NCI-H1436 treated with DMSO at 0.1 percent for 48 hours (cell line): ENCODE results near the gene SLC6A18.
"Not testable (repeated sequence)": the region's sequence is repeated elsewhere in the genome, so short reads cannot be mapped to it uniquely, and the experiment has no call there.

ENCODE experiments used
- DNase-seq: peaks from one replicate; lab custom pipeline; 2025; lab: John Stamatoyannopoulos, UW

The SLC6A18 gene

DNA sequence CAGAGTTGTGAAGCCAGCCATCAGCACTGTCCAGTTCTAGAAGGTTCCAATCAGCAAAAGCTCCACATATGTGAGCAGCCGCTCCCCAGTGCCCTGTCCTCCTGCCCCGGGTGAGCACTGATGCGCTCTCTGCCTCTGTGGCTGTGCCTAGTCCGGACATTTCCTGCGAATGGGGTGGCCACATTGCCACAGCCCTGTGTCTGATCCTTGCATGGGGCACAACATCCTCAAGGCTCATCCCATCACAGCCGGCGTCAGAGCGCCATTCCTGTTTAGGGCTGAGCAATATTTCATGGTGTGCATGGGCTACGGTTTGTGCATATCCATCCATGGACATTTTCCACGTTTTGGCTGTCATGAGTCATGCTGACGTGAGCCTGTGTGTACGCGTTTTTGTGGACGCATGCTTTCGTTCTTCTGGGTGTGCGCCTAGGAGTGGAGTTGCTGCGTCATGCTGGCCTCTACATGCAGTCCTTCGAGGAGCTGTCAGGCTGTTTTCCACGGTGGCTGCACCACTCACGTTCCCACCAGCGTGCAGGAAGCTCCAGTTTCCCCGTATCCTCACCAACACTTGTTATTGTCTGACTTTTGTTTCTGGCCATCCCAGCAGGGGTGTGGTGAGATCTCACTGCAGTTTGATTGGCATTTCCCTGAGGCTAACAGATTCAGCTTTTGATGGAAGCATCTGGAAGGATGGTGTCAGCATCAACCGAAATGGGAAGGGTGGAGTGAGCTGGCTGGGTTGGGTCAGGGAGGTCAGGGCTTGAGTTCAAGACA lies 9.7 kb upstream of the SLC6A18 start:
- DNase-seq, result no peak

DNA sequence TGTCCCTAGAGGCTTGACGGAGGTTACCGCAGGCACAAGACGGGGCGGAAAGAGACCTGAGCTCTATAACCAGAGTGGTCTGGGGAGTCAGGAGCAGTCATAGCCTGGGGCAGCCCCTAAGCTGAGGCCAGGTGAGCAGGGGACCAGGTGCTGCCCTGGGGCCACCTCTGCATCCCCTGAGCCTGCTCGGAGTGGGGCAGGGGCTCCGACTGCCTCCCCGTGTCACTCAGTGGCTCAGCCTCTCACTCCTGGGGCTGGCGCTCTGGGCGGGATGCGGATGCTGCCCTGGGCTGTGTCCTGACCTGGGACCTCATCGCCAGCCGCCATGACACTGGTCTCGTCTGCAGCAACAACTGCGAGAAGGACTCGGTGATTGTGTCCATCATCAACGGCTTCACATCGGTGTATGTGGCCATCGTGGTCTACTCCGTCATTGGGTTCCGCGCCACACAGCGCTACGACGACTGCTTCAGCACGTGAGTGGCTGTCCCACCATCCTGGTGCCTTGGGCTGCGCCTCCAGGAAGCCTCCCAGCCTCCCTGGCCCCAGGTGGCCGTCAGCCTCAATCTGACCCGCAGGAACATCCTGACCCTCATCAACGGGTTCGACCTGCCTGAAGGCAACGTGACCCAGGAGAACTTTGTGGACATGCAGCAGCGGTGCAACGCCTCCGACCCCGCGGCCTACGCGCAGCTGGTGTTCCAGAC lies 8.8 kb upstream of the SLC6A18 start:
- no peak for DNase-seq

DNA sequence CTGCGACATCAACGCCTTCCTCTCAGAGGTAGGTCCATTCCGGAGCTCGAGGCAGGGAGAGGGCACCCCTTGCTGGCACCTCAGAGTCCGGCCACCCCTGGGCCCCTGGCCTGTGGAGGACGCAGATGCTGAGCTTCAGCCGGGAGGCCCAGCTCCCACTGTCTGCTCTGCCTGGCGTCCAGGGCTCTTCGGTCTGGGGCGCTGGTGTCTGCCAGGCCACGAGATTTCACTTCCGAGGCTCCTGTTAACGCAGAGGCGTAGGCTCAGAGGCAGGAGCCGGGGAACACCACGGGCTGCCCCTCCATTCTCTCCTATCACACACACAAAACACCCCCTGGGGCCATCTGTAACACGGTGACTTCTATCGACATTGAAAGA lies 8.3 kb upstream of the SLC6A18 start:
- no peak for DNase-seq

DNA sequence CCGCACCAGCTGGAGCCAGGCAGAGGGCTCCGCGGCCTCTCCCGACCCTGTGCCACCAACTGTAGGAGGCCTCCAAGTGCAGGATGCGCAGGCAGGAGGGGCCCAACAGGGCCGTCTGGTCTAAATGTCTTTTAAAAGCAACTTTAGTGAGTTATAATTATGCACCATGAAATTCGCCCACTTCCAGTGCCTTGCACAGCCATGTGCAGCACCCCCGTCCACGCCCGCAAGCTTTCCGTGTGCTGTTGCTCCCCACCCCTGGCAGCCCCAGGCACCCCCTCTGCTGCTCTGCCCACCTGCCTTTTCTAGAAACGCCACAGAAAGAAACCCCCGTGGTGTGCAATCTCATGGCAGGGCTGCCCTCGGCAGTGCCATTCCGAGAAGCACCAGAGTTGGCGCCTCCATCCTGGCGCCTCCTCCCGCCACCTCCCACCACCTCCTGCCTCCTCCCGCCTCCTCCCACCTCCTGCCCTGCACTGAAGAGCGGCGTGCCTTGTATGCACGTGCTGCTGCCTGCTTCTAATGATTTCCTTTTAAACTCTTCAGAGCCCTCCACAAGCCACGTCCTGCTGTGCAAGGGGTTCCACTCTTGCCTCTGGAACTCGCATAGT lies 7.5 kb upstream of the SLC6A18 start:
- DNase-seq, result no peak

DNA sequence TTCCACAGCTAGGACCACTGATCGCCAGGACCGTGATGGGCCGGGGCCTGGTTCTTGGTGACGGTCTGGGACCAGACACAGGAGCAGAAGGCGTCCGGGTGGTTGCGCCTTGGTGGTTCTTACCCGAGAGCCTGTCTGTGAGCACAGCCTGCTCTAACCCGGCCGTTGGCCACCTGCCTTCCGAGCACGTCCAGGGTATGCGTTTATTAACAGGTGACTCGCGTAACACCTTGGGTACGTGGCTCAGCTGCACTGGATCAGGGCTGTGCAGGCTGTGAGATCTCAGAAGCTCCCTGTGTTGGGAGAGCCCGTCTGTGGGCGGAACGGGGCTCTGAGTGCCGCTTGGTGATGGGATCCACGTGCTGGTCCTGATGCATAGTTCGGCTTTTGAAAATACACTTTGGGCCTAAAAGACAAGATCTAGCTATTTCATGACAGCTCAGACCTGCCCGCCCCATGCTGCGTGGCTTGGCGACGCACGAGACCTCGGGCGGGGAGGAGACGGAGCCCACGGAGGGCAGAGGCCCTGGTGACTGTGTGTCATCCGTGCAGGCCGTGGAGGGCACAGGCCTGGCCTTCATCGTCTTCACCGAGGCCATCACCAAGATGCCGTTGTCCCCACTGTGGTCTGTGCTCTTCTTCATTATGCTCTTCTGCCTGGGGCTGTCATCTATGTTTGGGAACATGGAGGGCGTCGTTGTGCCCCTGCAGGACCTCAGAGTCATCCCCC lies 6.7 kb upstream of the SLC6A18 start:
- DNase-seq, result no peak

DNA sequence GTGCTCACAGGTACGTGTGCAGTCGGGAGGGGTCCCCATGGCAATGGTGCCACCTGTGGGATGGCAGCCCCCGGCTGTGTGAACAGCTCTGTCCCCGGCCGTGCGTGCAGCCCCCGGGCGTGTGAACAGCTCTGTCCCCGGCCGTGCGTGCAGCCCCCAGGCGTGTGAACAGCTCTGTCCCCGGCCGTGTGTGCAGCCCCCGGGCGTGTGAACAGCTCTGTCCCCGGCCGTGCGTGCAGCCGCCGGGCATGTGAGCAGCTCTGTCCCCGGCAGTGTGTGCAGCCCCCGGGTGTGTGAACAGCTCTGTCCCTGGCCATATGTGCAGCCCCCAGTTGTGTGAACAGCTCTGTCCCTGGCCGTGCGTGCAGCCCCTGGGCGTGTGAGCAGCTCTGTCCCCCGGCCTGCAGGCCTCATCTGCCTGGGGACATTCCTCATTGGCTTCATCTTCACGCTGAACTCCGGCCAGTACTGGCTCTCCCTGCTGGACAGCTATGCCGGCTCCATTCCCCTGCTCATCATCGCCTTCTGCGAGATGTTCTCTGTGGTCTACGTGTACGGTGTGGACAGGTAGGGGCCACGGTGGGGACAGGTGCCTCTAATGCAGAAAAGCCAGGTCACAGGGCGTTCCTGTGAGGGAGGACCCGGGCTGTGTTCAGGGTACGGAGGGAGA lies 5.9 kb upstream of the SLC6A18 start:
- DNase-seq, result no peak

DNA sequence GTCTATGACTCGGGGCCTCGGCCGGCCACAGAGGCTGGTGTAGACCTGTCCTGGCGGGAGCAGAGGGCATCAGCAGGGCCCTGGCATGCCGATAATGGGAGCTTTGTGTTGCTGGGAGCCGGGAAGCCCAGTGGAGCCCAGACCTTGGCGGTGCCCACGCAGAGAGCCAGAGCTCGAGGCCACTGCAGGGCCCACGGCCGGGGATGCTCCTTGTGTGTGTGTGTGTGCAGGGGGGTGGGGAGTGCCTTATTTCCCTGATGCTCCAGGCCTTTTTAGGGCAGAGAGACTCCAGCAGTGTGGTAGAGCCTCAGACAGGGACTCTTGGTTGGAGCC lies 5.4 kb upstream of the SLC6A18 start:
- DNase-seq, result no peak

DNA sequence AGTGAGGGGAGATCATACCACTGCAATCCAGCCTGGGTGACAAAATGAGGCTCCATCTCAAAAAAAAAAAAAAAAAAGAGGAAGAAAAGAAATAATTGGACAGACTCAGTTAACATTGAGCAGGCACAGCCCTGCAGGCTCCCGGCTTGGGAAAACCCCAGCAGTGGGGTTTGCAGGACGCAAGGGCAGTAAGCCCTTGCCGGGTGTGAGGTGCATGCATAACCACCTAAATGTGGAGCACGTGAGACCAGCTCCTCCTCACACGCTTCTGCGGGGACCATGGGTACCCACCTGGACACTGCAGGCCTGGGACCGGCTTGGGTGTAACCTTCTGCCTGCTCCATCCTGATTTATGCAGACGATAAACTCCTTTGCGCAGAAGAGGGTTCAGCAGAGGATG lies 4.8 kb upstream of the SLC6A18 start:
- DNase-seq, result no peak

DNA sequence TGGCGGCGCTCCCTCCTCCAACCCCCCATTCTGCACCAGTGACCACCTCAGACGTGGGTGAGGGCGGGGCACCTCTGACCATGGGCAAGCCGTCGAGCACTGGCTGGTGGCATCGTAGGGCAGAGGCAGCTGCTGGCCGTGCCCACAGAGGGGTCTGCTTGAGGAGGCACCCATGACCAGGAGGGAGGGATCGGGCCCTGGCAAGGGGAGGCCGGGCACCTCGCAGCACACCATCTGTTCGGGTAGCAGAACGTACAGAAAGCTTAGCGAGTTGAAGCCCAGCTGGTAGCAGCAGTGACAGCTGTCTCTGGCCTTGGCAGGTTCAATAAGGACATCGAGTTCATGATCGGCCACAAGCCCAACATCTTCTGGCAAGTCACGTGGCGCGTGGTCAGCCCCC lies 4.3 kb upstream of the SLC6A18 start:
- no peak for DNase-seq

DNA sequence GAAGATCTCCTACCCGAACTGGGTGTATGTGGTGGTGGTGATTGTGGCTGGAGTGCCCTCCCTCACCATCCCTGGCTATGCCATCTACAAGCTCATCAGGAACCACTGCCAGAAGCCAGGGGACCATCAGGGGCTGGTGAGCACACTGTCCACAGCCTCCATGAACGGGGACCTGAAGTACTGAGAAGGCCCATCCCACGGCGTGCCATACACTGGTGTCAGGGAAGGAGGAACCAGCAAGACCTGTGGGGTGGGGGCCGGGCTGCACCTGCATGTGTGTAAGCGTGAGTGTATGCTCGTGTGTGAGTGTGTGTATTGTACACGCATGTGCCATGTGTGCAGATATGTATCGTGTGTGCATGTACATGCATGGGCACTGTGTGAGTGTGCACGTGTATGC lies 3.5 kb upstream of the SLC6A18 start:
- DNase-seq, result no peak

DNA sequence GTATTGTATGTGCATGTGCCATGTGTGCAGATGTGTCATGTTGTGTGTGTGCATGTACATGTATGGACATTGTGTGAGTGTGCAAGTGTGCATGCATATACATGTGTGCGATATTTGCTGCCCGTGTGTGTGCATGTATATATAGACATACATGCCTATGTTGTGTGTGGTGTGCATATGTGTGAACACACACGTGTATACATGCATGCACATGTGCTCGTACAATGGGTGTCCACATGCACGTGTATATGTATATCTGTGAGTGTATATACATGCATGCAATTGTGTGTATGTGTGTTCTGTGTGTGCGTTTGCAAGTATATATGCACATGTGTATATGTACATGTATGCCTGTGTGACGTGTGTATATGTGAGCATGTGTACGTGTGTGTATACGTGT lies 3.0 kb upstream of the SLC6A18 start:
- no peak for DNase-seq

DNA sequence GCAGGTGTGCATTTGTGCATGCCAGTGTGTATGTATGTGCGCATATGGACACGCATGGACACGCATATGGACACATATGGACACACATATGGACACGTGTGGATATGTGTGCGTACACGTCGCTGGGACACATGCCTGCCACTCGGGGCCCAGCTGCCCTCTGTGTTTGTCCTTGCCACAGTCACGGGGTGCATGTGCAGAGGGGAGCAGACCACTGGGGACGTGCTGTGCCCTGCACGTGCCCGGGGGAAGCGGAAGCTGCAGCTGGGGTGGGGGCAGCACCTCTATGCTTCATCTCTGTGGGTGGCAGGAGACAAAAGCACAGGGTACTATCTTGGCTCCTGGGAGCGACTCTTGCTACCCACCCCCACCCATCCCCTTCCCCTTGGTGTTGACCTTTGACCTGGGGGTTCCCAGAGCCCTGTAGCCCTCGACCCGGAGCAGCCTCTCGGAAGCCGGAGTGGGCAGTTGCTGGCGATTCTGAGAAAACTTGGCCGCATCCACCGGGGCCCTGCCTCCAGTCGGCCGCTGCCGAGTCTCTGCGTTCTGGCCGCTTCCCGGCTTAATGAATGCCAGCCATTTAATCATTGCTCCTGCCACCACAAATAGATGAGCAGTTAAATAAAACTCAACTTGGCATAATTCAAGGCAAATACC lies 2.4 kb upstream of the SLC6A18 start:
- DNase-seq, result no peak

DNA sequence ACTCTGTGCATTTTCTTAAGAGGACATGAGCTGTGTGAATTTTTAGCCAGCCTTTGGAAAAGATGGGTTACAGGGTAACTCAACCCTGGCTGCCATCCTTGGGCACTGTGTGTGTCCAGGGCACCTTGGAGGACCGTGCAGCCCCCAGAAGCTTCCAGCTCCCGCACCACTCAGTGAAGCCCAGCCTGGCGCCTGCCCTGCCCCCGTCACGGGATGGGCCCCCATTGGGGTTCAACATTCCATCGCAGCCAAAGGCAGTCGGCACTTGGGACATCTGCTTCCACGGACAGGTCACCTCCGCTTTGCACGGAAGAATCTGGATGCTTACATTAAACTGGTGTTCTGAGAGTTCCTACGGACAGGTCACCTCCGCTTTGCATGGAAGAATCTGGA lies 1.9 kb upstream of the SLC6A18 start:
- no peak for DNase-seq

DNA sequence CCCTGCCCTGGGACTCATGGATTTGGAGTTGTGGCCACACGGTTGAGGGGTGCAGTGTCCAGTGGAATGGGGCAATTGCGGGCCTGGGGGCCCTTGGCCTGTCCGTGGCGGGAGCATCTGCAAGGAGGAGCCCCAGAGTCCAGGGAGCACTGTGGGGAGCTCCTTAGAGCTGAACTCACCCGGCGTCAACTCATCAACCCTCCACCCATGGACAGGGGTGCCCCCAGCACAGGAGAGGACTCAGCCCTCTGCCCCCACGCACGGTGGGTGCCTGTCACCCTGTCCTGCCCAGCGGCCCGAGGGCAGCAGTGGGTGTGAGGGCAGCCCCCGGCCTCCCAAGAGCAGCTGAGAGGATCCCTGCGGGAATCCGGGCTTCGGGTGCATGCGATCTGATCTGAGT lies 550 bp upstream of the SLC6A18 start:
- no peak for DNase-seq

DNA sequence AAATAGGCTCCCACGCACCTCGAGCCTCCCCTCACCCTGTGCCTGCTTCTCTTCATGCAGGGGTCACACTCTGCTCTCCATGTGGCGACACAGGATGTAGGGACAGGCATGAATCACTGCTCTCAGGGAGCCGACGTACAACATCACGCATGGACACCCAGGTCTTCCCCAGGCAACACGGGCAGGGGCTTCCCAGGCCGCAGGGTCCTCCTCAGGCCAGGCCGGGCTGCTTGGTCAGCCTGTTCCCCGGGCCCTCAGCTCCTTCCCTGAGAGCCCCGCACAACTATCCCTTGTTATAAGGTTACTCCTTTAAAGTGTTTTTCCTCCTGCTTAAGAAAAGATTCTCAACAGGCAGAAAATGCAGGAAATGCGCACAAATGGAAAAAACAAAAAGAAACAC lies 1.1 kb downstream of the SLC6A18 start:
- DNase-seq, result no peak

DNA sequence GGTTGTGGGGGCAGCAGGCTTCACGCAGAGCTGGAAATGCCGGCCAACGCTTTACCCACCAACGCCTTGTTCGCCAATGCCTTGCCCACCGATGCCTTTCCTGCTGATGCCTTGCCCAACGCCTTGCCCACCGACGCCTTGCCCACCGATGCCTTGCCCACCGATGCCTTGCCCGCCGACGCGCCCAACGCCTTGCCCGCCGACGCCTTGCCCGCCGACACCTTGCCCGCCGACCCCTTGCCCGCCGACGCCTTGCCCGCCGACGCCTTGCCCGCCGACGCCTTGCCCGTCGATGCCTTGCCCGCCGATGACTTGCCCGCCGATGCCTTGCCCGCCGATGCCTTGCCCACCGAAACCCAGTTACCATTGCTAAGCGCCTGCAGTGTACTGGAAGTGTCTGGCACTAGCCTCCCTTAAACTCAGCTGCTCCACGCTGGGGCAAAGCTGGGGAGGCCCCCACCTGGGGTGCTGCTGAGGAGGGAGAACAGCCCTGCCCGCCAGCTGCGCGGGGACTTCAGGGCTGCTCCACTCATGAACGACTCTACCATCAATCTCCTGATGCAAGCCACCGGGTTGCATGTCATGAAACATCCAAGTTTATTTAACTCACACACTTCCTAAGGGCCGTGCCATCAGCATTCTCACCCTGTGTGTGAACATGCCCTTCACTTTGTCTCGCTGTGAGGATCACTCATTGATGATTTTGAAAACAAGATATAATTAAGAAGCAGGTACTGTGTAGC lies 1.8 kb downstream of the SLC6A18 start:
- no peak for DNase-seq

DNA sequence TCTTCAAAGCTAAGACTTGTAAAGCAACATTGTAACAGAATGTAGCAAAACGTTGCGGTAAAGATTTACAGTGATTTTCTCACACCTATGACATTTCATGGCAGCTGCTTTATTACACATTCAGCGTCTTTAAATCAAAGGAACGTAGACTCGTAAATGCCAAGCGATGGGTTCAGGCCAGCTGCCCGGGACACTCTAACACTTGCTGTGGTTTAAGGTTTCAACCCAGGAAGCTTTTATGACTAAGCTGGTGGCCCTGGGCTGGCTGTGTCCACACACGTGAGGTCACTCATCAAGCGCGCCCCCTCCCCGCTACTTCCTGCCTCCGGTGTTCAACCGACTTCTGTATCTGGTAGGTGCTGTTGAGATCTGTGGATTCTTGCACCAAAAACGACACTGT lies 2.5 kb downstream of the SLC6A18 start:
- DNase-seq, result no peak

DNA sequence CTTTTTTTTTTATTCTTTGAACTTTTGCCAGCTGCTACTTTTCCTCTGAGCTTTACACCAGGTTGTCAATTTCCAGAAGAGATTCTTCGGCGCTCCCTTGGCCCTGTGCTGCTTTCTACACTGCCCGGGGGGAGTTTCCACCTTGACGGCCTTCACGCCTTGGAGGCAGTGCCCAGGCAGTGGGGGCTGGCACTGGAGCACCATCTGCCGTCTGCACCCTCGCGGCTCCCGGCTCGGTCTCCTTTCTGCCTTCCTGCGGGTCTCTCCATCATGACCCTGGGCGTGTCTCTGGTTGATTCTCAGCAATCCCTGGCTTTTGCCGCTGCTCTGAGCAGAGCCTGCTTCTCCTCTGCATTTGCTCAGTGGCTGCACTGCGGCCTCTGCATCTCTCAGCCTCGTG lies 2.9 kb downstream of the SLC6A18 start:
- DNase-seq, result no peak

DNA sequence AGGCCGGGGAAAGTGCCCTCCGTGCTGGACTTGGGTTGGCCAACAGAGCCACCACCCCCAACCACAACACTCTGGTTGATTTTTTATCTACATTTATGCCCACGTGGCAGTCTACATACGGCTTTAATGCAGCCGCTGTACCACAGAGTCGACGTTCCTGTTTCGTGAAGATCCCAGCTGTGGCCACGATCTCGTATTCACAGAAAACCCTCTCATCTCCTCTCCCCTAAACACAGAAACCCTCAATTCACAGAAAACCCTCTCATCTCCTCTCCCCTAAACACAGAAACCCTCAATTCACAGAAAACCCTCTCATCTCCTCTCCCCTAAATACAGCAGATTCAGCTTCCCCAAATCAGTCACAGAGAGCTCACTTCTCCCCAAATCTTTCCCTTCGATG lies 3.8 kb downstream of the SLC6A18 start:
- not testable (repeated sequence) for DNase-seq

DNA sequence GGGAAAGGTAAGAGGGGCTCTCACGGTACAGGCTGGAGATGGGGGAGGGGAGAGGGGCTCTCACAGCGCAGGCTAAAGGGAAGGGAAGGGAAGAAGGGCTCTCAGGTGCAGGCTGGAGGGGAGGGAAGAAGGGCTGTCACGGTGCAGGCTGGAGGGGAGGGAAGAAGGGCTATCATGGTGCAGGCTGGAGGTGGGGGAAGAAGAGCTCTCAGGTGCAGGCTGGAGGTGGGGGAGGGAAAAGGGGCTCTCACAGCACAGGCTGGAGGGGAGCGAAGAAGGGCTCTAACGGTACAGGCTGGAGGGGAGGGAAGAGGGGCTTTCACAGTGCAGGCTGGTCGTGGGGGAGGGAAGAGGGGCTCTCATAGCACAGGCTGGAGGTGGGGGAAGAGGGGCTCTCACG lies 4.6 kb downstream of the SLC6A18 start:
- DNase-seq, result no peak

DNA sequence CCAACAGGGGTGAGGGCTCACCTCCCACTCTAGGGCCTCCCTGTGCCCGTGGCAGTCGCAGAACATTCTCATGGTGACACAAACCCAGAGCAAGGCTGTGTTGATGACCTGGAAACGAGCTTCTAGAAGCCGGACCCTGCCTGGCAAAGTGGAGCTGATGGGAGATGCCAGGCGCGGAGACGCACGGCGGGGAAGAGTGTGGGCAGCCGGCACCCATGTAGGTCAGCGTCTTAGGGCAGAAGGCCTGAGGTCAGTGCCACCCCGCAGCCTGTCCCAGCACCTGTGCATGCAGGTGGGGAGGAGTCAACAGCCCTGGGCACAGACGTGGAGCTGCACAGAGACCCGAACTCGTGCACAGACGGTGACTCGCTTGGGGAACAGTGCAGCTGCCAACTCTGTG lies 5.4 kb downstream of the SLC6A18 start:
- DNase-seq, result no peak
